IgD-negative memory B cell (primary cell): ENCODE data around the gene GATAD2A. TPM values are rescaled to one million over a fixed set of nuclear protein-coding genes. Genes with fewer than 3 reads are reported as not detected.
"Not testable (repeated sequence)": the region's sequence is repeated elsewhere in the genome, so short reads cannot be mapped to it uniquely, and the experiment has no call there.

Experiments
- H3K27ac Mint-ChIP-seq, 3 donors: one replicate each; pipeline ENCODE4 v1.8.0; 2020 to 2022; ENCODE audit warnings: mild to moderate bottlenecking in 3 of 3, mixed read lengths in 3 of 3, moderate library complexity in 1 of 3
- H3K27me3 Mint-ChIP-seq: one replicate; pipeline ENCODE4 v1.8.0; 2021; ENCODE audit warnings: mixed read lengths
- H3K36me3 Mint-ChIP-seq: one replicate; pipeline ENCODE4 v1.8.0; 2020; ENCODE audit warnings: mild to moderate bottlenecking, mixed read lengths
- H3K4me1 Mint-ChIP-seq, 3 donors: one replicate each; pipeline ENCODE4 v1.8.0; 2020 to 2022; ENCODE audit warnings: mixed read lengths in 3 of 3, mild to moderate bottlenecking in 1 of 3
- H3K4me3 Mint-ChIP-seq, 4 donors: one replicate each; pipeline ENCODE4 v1.8.0; 2020 to 2022; ENCODE audit warnings: mild to moderate bottlenecking in 4 of 4, mixed read lengths in 4 of 4, moderate library complexity in 3 of 4
- H3K9me3 Mint-ChIP-seq, 3 donors: one replicate each; pipeline ENCODE4 v1.8.0; 2020 to 2021; ENCODE audit warnings: mixed read lengths in 3 of 3, mild to moderate bottlenecking in 1 of 3
- polyA plus RNA-seq: library from polyadenylated mRNA; unstranded; fragments of 300-500 nt; fragmentation: Illumina TruSeq; gene quantifications from one replicate; pipeline ENCODE4 v1.2.3, GENCODE V29; 2021

GATAD2A gene
- polyA plus RNA-seq, 1 donor from 2014 or later, result 16.6 TPM

DNA sequence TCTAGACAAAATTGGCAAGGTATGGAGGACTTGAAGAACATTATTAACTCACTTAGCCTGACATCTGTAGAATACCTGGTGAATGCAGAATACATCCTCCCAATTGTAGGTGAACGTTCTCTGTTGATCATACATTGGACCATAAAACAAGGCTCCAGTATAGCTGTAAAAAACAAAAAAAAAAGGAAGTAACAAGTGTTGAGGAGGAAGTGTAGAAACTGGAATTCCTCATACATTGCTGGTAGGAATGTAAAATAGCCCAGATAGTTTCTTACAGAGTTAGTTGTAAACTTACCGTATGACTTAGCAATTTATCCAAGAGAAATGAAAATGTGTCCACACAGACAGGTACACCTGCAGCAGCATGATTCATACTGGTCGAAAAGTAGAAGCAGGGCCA, 65.1 kb downstream of the GATAD2A start:
- Mint-ChIP-seq H3K4me1 (peaks cover 26 to 47% (median 39%) of the 10 kb centered on the region in 3 donors), H3K27ac (peak overlapping the region; percentile 15 to 90 (median 69)), H3K27me3 (no peaks in the 10 kb centered on the region), H3K4me3 (peak overlapping the region; percentile 3 to 61 (median 22)), H3K9me3 (peaks cover 1 to 10% (median 8%) of the 10 kb centered on the region in 3 donors), H3K36me3 (peaks cover 30% of the 10 kb centered on the region)

DNA sequence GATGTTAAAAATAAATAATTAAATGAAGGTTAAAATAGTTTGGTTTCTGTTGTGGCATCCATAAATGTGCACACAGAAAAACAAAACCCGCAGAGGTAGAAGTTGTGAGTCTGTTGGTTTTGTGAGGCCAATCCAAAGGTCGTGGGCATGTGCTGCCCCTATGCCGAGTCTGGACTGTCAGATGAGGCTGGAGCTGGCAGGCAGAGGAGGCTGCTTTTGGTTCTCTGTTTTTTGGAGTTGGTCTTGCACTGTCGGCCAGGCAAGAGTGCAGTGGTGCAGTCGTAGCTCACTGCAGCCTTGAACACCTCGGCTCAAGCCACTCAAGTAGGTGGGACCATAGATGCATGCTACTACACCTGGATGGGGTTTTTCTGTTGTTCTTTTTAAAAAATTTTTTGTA, 66.2 kb downstream of the GATAD2A start:
- Mint-ChIP-seq H3K27me3 (no peaks in the 10 kb centered on the region), H3K36me3 (peaks cover 19% of the 10 kb centered on the region), H3K27ac (peak overlapping the region; percentile 90 to 98 (median 92)), H3K4me3 (peak overlapping the region; percentile 75 to 93 (median 88)), H3K4me1 (peaks cover 26 to 48% (median 43%) of the 10 kb centered on the region in 3 donors), H3K9me3 (peaks cover 0 to 10% (median 8%) of the 10 kb centered on the region in 3 donors)

DNA sequence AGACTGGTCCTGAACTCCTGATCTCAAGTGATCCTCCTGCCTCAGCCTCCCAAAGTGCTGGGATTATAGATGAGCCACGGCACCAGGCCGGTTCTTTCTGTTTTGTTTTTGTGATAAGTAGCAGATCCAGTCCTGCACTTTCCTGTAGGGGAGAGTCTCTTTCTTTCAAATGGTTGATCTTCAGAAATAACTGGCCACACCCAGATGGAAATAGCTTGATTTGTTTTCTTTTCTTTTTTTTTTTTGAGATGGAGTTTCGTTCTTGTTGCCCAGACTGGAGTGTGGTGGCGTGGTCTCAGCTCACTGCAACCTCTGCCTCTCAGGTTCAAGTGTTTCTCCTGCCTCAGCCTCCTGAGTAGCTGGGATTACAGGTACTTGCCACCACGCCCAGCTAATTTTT, 66.6 kb downstream of the GATAD2A start:
- peaks cover 18% of the 10 kb centered on the region for H3K36me3 Mint-ChIP-seq
- H3K27me3 Mint-ChIP-seq, H3K9me3 Mint-ChIP-seq: not testable (repeated sequence)
- H3K4me3 Mint-ChIP-seq, result peak overlapping the region; percentile 75 to 93 (median 88)
- H3K4me1 Mint-ChIP-seq, result peaks cover 26 to 51% (median 46%) of the 10 kb centered on the region in 3 donors
- H3K27ac Mint-ChIP-seq, result peak overlapping the region; percentile 90 to 98 (median 92)

DNA sequence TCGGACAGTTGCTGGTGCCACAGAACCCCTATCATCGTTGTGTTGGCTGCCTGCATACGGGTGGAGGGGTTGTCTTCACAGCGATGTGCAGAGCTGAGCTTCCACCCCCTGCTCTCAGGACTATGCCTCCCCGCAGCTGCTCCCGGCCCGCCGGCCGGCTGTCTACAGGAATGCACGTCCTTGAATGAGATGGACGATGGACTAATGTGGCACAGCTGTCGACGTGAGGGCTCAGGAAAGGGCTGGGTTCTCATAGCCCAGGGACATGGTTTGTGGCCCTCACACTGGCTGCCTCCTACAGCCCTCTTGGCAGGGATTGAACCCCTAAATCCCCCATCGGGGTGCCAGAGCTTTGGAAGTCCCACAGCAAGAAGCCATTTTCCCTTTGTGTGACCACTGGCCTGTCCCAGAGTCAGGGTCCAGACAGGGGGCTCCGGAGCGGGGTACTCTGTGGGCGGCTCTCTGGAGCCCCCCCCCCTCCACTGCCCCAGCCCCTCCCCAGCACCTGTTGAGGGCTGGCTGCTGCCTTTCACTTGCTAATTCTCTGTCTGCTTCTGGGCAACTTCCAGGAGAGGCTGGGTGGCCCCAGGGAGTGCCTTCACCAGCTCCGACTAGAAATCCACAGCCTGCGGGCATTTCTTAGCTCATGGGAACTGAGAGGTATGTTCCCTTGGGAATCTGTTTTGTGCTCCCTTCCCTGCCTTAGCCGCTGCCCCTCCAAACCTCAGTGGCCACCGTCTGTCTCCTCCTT, 69.7 kb downstream of the GATAD2A start:
- H3K36me3 Mint-ChIP-seq, result peaks cover 9% of the 10 kb centered on the region
- no peaks in the 10 kb centered on the region for H3K27me3 Mint-ChIP-seq
- H3K4me3 Mint-ChIP-seq, result peak overlapping the region in 1 of 4 donors; percentile 44
- no peaks in the 10 kb centered on the region for H3K9me3 Mint-ChIP-seq
- H3K27ac Mint-ChIP-seq, result peak overlapping the region; percentile 48 to 86 (median 59)
- peaks cover 26 to 55% (median 43%) of the 10 kb centered on the region in 3 donors for H3K4me1 Mint-ChIP-seq

DNA sequence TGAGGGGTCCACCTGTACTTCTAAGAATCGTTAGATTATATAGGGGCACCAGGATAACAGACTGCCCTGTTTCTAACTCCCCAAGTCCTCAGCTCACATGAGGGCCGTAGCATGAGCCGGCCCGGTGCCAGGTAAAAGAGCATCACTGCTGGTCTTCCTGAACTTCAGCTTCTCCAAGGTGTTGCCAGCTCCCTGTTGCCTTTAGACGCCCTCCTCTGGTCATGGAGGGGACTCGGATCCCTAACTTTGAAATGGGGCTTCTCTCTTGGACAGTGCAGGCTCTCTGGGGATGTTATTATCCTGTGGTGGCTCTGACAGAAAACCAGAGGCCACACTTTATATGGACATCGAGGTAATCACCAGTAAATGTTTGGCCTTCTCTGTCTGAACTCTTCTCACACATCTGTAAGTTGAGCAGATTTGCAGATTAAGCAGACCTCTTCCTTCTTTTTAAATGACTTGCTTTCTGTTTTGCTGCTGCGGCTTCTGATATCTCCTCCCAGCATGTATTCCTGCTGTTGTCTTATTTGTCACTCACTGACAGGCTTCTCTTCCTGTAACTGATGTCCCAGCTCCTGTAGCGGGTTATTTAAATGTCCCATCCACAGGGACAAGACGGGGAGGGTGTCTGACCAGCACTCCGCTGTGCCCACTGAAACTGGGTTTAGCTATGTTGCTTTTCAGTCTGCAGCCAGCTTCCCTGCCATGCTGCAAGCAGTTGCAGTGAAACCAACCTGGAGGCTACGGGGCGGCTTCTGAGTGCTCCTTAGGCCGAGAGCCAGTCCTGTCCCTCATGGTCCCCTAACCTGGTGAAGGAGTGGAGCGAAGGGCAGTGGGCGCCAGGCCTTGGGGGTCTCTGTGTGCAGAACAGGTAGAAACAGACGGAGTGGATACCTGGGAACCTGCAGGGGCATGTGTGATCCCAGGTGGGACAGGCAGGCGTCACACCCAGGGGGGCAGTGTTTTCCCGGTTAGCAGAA, 70.7 kb downstream of the GATAD2A start:
- H3K27me3 Mint-ChIP-seq, result no peaks in the 10 kb centered on the region
- peaks cover 7% of the 10 kb centered on the region for H3K36me3 Mint-ChIP-seq
- peak overlapping the region in 1 of 4 donors; percentile 25 for H3K4me3 Mint-ChIP-seq
- peaks cover 17 to 46% (median 34%) of the 10 kb centered on the region in 3 donors for H3K4me1 Mint-ChIP-seq
- no peaks in the 10 kb centered on the region for H3K9me3 Mint-ChIP-seq
- H3K27ac Mint-ChIP-seq, result peak overlapping the region; percentile 48 to 86 (median 64)

DNA sequence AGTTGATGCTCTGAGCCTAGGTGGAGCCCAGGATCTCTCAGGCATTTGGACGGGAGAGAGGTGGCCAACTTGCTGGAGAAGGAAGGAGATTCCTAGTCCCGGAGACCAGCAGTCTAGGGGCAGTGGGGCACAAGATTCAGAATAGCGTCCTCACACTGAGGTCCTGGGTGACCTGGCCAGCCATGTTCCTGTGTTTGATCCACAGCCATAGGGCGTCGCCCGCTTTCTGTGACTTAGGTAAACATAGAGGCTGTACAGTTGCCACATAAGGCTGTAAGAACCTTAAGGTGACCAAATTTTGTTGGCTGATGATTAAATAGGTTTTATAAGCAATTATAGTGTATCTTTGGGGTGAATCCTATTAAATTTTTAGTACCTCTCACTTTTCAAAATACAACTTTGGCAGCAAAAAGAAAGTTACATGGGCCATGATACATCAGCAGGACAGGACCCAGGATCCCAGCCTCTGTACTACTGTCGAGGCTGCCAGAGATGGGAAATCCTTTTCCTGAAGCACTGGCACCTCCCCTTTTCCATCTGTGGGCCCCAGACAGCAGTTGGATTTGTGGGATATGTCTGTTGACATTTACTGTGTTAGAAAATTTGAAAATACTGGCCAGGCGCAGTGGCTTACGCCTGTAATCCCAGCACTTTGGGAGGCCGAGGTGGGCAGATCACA, 72.4 kb downstream of the GATAD2A start:
- Mint-ChIP-seq H3K27me3 (no peaks in the 10 kb centered on the region), H3K4me3 (no peak overlapping the region), H3K36me3 (peaks cover 3% of the 10 kb centered on the region), H3K9me3 (no peaks in the 10 kb centered on the region), H3K4me1 (peaks cover 5 to 34% (median 20%) of the 10 kb centered on the region in 3 donors), H3K27ac (peak overlapping the region in 2 of 3 donors; percentile 46 to 74)

- Mint-ChIP-seq H3K4me1 (peaks cover 10 to 27% (median 17%) of the 10 kb centered on the region in 3 donors), H3K27ac (peak overlapping the region in 2 of 3 donors; percentile 76 to 82), H3K36me3 (no peaks in the 10 kb centered on the region), H3K9me3 (no peaks in the 10 kb centered on the region), H3K27me3 (no peaks in the 10 kb centered on the region), H3K4me3 (no peak overlapping the region)
Observed at GRCh38 chr19:19480688-19481087, 75.2 kb downstream of the GATAD2A start.

DNA sequence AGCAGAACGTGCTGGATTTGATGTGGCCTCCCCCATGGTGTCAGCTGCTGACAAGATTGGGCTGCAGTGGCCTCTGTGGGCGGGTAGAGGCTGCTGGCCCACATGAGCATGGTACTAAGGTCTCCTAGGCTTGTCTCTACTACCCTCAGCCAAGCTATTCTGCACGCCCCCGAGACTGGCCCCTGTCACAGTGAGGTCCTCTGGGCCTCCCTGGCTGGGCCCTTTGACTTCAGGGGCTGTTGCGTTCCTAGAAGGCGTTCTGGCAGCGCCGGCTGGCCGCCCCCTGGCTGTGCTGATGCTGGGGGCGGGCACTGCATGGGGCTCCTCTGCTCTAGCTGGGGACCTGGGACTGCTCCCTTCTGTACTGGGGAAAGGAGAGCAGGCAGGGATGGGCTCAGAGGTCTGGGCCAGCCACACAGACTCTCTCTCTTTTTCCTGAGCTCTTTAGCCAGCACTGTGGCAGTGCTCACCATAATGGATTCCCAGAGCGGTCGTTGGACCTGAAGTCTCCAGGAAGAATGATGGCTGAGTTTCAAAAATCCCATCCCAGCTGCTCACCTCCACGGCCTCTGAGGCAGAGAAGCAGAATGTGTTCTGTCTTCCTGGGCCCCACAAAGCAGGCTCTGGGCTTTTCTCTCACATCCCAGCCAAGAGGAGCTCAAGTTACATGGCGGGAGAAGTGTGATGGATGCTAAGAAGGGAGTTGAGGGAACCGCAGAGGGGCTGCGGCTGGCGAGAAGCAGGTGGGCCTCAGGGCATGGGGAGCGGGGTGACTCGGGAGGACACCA, 77.5 kb downstream of the GATAD2A start:
- Mint-ChIP-seq H3K36me3 (peaks cover 3% of the 10 kb centered on the region), H3K4me1 (peaks cover 12 to 22% (median 12%) of the 10 kb centered on the region in 3 donors), H3K4me3 (peak overlapping the region in 2 of 4 donors; percentile 12 to 17), H3K27ac (peak overlapping the region in 2 of 3 donors; percentile 53 to 94), H3K27me3 (no peaks in the 10 kb centered on the region), H3K9me3 (no peaks in the 10 kb centered on the region)

DNA sequence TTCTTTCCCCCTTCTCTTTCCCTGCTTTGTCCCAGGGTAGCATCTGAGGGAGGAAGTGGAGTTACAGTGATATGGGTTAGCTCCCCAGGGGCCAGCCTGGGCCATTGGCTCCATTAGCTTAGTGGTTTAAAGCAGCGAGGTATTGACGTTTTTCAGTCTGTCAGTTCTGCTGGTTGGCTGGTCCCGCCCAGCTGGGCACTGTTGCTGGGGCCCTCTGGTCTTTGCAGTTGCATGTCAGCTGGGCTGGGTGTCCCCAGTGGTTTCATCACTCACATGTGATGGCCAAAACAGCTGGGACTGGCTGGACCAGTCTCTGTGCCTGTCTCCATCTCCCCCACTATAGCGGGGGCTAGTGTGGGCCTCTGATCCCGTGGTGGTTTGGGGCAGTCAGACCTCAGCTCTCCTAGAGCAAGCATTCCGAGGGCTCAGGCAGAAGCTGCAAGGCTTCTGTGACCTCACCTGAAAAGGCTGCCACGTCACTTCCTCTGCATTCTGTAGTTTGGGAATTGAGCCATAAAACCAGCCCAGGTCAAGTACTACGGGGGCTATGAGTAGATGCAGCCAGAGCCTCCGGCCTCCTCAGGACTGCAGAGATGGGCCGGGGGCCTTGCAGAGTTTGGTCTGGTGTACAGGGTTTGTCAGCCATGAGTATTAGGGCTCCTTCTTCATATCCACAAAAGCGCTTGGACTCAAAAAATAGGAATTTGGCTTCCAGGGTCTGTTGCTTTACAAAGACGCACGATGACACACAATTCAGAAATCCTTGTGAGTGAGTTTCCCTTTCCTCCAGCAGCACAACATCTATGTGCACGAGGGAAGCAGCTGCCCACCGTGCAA, 79.9 kb downstream of the GATAD2A start:
- no peaks in the 10 kb centered on the region for H3K27me3 Mint-ChIP-seq
- H3K4me1 Mint-ChIP-seq, result peaks cover 25 to 39% (median 33%) of the 10 kb centered on the region in 3 donors
- peak overlapping the region; percentile 57 to 87 (median 73) for H3K27ac Mint-ChIP-seq
- peak overlapping the region in 2 of 4 donors; percentile 57 to 83 for H3K4me3 Mint-ChIP-seq
- peaks cover 3% of the 10 kb centered on the region for H3K36me3 Mint-ChIP-seq
- no peaks in the 10 kb centered on the region for H3K9me3 Mint-ChIP-seq

DNA sequence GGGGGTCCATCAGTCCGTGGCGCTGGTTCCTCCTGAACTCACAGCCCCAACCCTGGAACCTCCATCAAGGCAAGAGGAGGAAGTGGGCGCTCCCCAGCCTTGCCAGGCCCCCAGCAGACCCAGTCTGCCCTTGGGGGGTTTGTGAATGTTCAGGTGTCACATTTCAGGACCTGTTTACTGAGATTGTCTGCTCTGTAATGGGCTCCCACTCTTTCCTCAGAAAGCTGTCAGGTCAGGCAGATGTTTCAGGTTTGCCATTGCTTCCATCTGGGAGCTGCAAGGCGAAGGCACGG, 80.5 kb downstream of the GATAD2A start:
- Mint-ChIP-seq H3K27me3 (no peaks in the 10 kb centered on the region), H3K4me1 (peaks cover 28 to 43% (median 36%) of the 10 kb centered on the region in 3 donors), H3K27ac (no peak overlapping the region), H3K4me3 (peak overlapping the region in 1 of 4 donors; percentile 27), H3K9me3 (no peaks in the 10 kb centered on the region), H3K36me3 (peaks cover 3% of the 10 kb centered on the region)

- Mint-ChIP-seq H3K27me3 (no peaks in the 10 kb centered on the region), H3K4me1 (peaks cover 28 to 42% (median 36%) of the 10 kb centered on the region in 3 donors), H3K27ac (peak overlapping the region; percentile 31 to 70 (median 59)), H3K36me3 (peaks cover 3% of the 10 kb centered on the region), H3K4me3 (peak overlapping the region in 2 of 4 donors; percentile 23 to 27), H3K9me3 (no peaks in the 10 kb centered on the region)
Observed at GRCh38 chr19:19486343-19487076, 81.0 kb downstream of the GATAD2A start.

GRCh38 chr19:19487077-19487949, 81.8 kb downstream of the GATAD2A start:
- Mint-ChIP-seq H3K4me3 (no peak overlapping the region), H3K27me3 (no peaks in the 10 kb centered on the region), H3K4me1 (peaks cover 28 to 41% (median 36%) of the 10 kb centered on the region in 3 donors), H3K27ac (peak overlapping the region; percentile 94 to 98 (median 98)), H3K9me3 (no peaks in the 10 kb centered on the region), H3K36me3 (peaks cover 3% of the 10 kb centered on the region)
